Raji (cell line): ENCODE measurements around the gene CARS1.

Experiments
- POLR2A ChIP-seq: IDR thresholded peaks from 2 replicates; pipeline ENCODE4 v1.6.1; 2011; ENCODE audit warnings: low read depth, low read length, control low read depth; ENCODE audit not compliant: insufficient read depth

Gene CARS1

DNA sequence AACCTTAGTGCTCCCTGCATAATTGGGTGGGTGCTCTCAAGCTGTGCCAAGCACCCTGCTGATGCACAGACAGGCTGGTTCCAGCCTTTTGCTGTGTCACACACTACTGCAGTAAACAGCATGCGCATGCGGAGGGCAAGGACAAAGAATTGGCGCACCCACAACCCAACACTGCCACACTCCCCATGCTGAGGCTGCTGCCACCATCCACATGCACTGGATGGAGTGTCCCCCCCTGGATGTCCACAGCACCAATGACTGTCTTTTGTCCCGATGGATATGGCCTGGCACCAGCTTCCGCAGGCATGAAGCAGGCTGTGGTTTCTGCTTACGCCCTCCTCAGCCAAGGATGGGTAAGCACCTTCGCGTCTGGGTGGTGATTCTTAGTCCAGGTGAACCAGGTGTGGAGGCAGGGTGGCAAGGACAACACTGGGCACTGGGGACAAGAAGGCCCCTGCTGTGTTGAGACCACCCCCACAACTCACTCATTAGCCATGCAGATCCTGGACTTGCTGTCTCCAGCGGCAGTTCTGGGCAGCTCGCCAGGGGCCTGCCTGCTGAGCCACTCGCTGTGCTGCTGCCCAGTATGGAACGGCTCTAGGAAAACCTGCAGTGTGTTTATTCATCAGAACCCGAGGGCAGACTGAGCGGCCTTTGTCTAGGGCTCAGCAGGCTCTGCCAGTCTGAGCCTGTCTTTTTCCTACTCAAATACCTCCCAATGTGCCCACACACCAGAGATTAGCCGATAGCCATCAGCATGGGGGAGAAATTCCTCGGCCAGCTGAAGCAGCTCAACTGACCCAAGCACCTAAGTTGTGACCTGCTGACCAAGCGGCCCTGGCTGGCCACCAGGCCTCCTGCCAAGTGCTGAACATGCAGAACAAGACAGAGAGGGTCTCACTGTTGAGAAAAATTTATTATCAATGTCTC, 56.9 kb downstream of the CARS1 start:
- no peak for TF ChIP-seq POLR2A

DNA sequence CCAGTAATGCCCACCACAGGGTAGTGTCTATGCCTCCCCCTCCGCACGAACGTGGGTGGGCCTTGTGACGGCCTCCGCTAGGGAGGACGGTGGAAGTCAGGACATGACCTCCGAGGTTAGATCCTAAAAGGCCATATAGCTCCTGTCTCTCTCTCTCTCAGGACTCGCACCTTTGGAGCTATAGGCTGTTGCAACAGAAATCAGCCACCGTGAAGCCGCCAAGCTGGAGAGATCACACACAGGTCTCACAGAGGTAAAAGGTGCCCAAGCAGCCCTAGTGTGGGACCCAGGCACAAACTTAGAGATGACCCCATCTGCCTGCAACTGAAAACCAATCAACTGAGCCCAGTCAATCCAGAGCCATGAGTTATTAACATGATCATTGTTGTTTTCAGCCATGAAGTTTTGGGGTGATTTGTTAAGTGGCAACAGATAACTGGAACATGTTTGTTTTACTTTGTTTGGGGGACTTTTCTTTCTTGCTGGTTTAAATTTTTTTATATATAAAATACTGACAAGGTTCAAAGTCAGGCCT, 57.7 kb downstream of the CARS1 start:
- TF ChIP-seq POLR2A = no peak

DNA sequence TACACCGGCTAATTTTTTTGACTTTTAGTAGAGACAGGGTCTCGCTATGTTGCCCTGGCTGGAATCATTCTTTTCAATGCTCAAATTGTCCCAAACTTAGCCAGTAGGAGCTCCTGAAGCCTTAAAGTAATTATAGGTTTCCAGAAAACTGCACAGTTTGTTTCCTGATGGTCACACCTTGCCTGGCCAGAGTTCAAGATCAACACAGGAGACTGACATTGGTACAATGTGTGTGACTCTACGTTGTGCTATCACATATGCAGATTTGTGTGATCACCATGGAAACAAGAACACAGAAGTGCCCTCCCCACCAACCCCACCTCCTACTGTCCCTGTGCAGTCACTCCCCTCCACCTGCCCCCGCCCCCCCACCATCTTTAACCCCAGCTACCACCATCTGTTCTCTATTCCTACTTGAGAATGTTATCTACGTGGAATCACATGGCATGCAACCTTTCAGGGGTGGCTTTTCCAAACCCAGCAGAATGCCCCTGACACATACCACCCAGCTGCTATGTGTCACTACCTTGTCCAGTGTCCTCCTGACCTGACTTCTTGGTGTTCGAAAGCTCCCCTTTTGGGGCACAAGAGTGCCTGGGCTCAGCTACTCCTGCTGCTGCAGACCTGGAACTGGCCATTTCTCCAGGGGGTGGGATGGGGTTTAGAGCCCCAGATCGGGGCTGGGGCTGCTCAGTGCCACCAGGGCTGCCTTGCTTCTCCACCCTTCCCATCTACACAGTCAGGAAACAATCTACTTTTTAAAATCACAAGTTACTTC, 59.0 kb downstream of the CARS1 start:
- no peak for TF ChIP-seq POLR2A

DNA sequence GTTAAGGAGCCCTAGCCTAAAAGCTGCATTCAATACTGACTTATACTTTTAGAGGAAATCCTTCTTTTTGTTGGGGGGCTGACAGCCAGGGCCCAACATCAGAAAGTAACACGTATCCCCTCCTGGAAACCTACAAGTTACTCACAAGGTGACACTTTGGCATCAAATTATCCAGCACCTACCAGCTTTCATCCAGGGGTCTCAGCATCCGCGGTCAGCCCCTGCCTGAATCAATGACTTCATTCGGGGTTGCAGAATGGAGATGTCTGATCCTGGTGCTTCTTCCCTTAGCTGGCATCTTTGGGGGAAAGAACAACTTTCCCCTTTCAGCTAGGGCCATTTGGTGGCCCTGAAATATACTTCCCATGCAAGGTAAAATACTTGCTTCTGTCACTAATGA, 59.8 kb downstream of the CARS1 start:
- TF ChIP-seq POLR2A = no peak

DNA sequence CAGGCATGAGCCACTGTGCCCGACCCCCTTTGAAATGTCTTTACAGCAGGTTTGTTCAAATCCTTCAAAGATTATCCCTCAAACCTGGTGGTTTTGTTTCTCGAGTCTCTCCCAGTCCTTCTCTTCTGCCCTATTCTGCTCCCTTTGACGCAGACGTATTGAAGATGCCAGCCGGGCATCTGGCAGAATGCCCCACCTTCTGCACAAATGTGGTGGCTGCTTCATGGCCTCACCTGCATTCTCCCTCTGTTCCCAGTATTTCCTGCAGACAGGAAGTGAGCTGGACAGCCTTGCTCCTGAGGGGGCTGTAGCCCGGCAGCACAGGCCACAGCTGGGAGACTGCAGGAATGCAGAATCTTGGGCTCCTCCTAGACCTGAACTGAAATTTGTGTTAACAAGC, 60.2 kb downstream of the CARS1 start:
- no peak for TF ChIP-seq POLR2A

DNA sequence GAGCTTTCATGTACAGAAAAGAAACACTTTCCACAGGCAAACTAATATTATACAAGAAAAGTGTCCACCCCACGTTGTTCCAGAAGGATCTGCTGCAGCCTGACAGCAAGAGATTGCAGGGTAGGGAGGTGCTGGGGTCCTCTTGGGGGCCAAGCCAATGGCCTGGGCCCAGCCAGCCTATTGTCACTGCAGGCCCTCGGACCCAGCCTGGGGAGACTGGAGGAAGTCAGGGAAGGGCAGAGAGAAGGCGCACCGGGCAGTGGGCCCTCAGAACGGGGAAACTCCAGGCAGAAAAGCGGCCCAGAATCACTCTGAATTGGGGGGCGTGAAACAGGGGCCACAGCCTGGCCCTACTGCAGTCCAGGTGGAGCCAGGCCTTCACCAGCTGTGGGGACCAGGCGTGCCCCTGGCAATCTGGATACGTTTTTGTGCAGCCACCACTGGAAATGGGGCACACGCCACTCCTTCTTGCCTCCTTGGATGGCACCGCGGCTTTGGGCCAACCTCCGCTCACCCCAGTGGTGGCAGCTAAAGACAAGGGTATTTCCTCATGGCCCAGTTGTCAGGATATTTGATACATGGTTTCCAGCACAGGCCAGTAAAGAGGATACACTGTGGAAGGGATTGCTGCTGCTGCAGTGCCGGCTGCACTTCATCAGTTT, 61.2 kb downstream of the CARS1 start:
- no peak for TF ChIP-seq POLR2A

DNA sequence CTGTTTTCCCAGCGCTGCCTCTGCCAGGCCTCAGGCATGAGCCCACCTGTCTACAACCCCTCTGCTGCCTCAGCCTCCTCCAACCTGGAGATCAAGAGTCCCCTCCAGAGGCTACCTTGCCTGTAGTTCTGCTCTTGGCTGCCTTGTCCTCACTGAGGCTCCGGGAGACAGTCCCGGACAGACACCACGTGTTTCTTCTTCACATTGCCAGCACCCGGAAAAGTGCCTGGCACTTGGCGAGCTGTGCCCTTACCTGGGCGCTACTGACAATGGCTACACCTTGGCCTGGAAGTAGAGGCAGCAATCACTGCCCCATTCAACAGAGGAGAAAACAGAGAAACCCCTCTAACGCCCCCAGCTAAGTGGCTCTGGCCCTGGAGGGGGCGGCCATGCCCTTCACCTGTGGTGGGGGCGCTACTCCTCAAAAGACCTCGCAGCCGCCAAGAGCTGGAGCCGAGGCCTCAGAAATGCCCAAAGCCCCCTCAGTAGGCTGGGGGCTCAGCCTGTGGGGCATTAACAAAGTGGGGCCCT, 62.1 kb downstream of the CARS1 start:
- no peak for TF ChIP-seq POLR2A

DNA sequence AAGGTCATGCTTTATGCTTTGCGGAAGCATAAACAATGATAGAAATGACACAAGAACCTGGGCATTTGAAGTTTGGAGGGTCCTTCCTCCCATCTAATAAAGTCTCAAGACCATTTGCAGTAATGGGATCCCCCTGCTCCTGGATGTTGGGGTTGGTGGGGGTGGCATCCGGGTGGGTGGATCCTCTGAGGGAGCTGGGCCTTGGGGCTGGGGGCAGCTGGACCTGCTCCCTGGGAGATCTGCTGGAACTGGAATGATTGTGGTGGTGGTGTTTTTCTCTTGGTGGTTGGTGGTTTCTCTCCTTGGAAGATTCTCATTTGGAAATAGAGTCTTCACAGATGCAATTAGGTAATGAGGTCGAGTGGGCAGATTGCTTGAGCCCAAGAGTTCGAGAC, 62.9 kb downstream of the CARS1 start:
- no peak for TF ChIP-seq POLR2A

DNA sequence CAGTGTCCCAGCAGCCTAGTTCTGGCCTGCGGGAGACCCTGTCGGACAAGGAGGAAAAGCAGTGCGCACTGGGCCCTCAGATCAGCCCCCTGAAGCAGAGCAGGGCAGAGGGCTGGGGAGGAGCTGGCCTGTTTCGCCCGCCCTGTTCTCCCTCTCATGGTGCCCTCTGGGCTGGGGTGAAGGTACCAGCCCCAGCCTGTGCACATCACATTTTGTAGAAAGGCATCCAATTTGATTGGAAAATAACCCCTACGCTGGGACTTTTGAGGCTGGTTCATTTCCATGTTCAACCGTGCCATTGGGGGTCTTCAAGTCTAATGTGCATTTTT, 64.3 kb downstream of the CARS1 start:
- no peak for TF ChIP-seq POLR2A

DNA sequence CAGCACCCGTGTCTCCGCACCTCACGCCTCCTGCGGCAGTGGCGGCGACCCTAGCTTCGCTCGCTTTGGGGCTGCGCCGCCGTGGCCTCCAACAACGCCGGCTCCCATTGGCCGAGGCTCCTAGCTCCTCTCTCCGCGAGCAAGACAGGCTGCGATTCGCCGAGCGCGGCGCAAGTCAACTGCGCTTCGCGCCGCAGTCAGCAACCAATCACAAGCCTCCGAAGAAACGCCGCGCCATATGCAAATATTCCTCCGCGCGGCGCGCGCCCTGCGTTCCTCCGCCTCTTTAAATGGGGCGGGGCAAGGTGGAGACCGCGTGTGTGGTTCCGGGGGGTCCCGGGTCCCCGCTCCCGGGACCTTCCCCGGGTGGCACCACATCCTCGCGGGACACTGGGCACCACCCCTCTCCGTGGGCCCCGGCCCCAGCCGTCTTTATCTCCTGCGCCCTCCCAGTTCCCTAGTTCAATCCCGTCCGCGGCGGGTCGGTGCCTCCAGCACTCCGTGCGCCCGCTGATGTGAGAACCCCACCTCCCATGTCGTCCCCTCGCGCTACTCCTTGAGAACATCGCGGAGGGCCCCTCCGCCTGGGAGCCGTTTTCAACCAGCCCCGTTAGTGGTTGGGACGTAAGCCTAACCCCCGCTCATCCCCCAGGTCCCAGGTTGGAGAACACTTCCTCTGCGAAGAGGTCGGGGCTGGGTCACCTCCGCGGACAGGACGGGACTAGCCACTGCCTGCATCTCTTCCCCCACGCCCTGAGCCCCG, 64.8 kb downstream of the CARS1 start, which contains the start of gene NAP1L4:
NAP1L4 (minus strand) TSS at position 96 of the 763 bp plus-strand sequence. CDS start 13,109 bp downstream, outside the sequence.
- TF ChIP-seq POLR2A = peak; percentile 79

DNA sequence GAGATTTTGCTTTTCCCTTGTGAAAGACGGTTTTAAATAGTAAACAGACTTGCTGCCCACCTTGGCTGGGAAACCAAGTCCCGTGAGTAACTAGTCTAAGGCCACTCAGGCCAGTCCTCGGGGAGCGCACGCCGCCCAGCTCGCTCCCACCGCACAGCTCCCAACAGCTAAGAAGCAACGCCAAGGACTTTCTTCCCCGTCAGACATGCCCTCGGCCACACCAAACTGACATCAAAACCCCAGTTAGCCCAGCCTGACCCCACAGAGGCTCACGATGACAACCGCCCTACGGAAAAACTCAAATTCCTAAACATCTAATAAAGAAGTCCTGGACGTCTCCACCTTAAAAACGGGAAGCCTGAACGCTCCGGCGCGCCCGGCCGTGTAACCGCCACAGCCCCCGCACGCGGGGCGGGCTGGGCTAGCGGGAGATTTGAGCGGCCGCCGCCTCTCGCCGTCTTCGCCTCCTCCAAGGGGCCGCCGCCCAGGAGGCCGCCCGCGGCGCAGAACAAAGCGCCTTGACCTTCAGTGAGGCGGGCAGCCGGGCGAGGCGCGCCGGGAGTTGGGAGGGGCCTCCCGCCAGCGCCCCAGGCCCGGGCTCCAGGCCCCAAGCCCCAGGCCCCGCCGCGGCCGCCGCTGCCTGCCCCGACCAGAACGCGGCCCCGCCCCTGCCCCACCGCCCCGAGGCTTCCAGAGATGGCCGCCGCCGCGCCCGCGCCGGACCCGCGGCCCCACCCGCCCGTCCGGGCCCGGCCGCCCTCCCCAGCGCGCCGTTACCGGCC, 65.6 kb downstream of the CARS1 start:
- no peak for TF ChIP-seq POLR2A

DNA sequence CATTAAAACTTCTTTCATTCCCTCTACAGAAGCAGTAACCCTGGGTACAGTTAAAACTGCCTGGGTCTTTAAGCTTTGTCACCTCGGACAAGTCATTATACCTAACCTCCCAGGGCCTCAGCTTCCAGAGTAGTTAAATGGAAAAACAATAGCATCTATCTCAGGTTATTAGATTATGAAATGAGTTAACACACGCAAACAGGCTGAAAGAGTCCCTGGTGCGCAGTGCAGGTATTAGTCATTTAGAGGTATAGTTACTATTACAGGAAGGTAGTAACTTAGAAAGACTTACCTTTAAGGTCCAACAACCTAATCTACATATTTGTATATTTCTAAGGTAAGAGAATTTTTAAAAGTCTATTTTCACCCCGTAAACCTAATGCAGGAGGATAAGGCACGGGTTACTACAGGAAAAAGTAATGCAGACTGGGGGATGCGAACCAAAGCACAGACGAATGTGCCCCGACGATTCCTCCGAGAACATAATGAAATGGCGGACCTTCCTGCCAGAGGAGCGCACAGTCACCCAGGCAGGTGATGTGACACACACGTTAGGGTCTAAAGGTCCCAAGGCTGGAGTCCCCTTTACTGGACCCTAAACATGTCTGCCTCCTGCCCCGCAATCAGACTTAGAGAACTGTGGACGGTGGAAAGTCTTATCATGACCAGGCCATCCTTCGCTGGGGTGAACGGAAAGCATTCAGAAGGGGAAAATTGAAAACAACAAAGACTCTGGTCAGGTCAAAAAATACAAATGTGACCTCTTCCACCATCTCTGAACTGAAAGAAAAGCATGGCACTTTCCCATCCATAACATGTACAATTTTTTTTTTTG, 66.4 kb downstream of the CARS1 start:
- TF ChIP-seq POLR2A = no peak

DNA sequence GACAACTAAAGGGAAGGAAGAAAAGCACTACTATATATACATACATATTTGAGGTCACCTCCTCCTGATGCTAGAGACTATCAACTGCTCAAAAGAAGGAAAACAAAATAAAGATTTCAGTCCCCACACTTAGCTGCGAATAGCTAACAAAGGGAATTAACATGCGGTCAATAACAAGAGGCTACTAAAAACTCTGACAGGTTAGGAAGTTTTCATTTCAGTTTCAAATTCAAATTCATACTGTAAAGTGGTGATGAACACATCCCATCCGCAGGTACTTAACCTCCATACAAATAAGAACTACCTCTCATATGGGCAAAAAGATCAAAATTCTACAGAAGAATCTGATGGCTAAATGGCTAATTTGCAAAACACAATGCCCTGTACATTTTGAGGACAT, 67.7 kb downstream of the CARS1 start:
- no peak for TF ChIP-seq POLR2A
